GM19397 (cell line): ENCODE data around the gene TNFSF15.

Experiments
- ATAC-seq: cut with Tn5 transposase; IDR thresholded peaks from one replicate; pipeline ENCODE4 v1.9.1; 2021; ENCODE audit warnings: mild to moderate bottlenecking, moderate library complexity; ENCODE audit not compliant: unreplicated experiment

The TNFSF15 gene

DNA sequence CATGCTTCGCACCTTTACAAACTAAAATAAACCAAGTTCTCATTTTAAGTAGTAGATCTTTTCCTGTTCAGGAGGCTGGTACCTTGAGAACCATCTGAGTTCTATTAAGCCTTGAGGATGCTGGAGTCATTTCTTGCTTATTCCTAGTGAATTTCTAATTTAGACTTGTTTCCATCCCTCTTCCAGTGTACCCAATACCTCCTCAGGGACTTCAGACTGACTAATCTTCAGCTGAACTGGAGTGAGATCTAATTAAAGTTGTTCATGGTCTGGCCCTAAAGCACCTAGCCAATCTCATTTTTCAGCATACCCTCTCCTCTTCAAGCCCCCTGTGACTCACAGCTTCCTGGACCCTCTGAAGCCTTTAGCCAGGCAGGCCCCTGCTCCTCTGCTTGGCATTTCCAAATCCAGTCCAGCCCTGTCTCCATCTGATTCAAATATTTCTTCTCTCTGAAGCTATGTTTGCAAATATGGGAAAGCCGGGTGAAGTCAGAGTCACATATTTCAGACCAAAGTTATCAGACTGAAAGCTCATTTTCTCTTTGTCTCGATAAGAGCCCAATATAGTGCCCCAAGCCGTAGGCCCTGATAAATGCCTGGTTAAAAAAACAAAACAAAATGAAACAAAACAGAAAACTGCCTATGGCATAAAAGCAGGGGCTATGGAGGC is 19.4 kb upstream of the TNFSF15 start:
- no peak for ATAC-seq

- ATAC-seq = no peak
These were observed 18.3 kb upstream of the TNFSF15 start for GRCh38 chr9:114824110-114824509.

DNA sequence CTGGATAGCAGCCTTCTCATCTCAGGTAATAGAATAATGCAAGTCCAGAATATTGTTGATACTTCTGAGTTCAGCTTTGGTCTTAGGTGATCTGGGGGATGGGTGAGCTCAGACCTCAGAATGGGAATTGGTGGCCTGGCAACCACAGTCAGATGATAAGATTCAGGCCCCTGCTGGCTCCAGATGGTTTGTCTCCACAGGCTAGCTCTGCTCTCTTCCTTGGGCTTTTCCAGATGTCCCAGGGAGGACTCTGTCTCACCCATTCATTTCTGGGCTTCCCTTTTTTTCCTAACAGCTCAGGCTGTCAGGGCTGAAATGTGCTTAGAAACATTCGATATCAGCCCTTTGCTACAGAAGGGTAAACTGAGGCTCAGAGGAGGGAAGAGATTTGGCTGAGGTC is 17.6 kb upstream of the TNFSF15 start:
- no peak for ATAC-seq

GRCh38 chr9:114822708-114823107 is 16.9 kb upstream of the TNFSF15 start:
- no peak for ATAC-seq

GRCh38 chr9:114820776-114821501 is 15.1 kb upstream of the TNFSF15 start:
- no peak for ATAC-seq

DNA sequence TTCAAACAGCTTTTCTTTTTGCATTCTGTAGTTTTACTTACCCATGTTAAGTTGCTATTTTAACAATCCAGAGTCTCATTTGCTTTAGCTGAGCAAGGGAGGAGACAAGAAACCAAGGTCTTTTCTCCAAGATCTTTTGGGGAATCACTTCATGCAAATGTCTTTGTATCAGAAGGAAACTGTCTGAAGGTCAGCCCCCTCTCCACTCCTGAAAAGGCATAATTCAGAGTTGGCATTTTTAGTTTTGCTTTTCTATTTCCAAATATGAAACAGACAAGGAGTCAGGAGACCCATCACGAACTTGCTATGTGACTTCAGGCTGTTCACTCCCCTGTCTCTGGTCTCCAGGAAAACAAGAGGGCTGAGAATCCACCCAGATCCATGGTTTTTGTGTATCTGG is 12.3 kb upstream of the TNFSF15 start:
- no peak for ATAC-seq

GRCh38 chr9:114813717-114814418 is 8.0 kb upstream of the TNFSF15 start:
- no peak for ATAC-seq

GRCh38 chr9:114811966-114812636 is 6.3 kb upstream of the TNFSF15 start:
- ATAC-seq = no peak

DNA sequence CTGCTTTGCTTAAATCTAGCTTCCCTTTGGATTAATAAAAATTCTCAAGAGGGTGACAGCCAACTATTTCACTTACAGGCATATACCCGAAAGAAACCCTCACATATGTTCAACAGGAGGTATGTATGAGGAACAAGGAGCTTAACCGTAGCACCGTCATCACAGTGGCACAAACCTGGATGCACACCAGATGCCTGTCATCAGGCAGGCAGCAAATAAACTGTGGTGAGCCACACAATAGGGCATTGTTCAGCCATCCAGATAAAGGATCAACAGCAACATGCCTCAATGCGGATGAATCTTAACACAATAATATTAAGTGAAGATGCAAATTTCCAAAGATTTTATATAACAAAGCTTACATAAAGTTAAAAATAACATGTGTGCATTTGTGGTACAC is 5.5 kb upstream of the TNFSF15 start:
- no peak for ATAC-seq

- no peak for ATAC-seq
These were observed 4.8 kb upstream of the TNFSF15 start for GRCh38 chr9:114810614-114811013.

GRCh38 chr9:114806526-114806900 is 674 bp upstream of the TNFSF15 start:
- peak; percentile 41 for ATAC-seq

DNA sequence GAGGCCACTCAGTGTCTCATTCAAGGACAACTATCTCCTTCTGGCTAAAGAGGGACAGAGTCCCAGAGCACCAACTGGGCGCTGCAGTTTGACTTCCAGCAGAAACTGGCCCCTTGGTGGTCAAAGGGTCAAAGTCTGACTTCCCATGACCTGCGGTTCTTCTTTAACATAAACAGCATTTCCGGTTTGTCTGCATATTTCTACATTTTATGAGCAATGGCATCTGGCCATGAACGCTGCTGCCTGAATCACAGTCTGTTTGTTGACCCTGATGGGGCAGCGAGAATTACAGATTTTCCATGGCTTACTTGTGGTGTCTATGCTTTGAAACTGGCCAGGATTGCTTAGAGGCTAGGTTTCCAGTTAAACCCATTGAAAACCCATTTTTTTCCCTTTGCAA is 1.3 kb downstream of the TNFSF15 start:
- ATAC-seq = no peak

DNA sequence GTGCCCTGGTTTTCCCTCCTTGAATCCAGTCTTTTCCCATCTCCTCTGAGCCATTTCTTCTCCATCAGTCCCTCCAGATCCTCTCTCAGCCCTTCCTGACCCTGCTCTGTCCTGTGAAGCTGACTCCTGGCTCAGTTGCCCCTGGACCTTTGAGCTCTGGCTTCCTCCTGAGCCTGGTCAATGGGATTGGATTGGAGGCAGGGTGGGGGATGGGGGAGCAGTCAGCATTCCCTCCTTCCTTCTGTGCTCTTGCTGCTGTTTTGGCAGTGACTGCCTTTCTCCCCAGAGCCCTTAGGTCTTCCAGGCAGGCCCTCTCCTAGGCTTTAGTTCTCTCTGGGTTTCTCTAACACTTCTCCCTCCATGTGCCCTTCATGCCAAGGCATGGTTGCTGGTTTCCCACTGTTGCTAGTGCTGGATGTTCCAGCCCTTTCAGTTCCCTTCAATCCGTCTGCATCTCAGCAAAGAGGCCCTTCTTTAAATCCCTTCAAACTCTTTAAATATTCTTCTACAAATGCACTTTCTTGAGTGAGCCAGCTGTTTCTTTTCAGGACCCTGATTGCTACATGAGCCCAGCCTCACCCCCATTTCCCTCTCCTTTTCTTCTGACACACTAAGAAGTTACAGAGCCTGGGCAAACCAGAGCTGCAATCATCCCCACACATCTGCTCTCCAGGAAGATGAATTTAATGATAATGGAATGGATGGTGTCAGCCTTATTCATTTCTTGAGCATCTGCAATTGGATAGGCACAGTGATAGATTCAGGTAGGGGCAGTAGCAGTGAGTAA is 2.2 kb downstream of the TNFSF15 start:
- no peak for ATAC-seq

- no peak for ATAC-seq
These were observed 5.9 kb downstream of the TNFSF15 start for GRCh38 chr9:114799925-114800324.

DNA sequence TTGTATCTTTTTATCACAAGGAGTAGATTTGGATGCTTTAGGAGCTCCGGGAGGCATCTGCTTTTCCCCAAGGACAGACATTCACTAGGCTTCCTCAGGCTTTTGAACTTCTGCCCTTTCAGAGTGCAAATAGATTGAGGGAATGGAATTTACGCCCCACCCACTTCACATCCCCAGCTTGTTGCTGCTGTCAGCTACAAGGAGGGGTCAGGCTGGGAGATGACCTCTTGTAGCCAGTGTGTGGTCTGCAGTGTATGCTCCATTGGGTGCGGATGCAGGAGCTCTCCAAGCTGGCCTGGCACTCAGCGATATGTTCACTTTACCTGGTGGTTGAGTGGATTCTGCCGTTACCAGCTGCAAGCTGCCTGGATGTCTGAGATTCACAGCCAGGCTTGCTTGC is 6.4 kb downstream of the TNFSF15 start:
- ATAC-seq = no peak

GRCh38 chr9:114798780-114799427 is 6.9 kb downstream of the TNFSF15 start:
- no peak for ATAC-seq

DNA sequence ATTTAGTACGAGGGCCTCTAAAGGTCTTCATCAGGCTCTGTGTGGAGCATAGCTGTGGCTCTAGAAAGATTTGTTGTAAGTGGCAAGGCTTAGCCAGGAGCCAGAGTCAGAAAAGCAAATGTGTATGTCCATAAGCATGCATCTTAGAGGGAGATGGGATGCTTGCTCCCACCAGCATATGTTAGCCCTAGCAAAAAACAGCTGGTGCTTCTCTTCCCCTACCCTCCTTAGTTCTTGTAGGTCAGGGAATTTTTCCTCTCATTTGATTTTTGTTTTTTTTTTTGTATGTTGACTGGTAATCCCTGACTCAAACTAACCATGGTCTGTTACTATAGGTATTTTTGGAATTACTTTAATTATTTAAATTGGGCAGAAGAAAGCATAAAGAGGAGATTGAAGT is 7.7 kb downstream of the TNFSF15 start:
- no peak for ATAC-seq

GRCh38 chr9:114792396-114792795 is 13.4 kb downstream of the TNFSF15 start:
- no peak for ATAC-seq

DNA sequence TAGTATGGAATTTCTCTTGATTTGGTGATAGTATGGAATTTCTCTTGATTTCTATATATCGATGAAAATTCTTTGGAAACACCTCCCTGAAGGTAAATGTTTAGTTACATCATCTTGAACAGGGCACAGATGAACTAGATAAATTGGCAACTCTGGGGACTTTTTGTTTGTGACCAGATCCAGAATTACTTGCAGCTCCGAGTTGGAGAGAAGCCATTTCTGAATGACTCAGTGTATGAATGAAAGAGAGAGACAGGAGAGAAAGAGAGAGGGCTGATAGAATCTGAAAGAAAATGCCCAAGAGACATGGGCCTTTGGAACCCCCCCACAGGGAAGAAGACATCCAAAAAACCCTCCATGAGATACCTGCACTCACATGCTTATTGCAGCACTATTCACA is 14.1 kb downstream of the TNFSF15 start:
- no peak for ATAC-seq

DNA sequence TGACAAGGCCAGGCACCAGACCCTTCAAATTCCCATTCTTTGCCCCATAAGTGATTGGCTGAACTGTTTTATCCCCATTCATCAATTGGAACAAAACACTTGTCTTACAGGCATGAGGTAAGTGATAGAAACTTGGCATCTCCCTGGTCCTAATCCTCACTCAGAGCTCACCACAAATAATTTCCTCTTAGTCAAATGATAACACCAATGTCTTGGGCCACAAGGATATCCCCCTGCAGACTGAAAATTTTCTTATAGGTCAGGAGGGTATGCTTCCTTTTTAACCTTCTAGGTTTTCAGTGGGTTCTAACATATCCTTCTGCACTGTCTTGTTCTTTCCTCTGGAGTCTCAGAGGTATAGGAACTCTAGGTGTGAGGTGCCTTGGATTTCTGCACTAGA is 14.5 kb downstream of the TNFSF15 start:
- no peak for ATAC-seq
